C4-2B (cell line): ENCODE measurements around the gene NEB.

Experiments
- H3K27ac ChIP-seq: fragments of 450-650 bp; 2 replicates; pipeline ENCODE4 v1.5.1; 2017
- CTCF ChIP-seq: fragments of 450-650 bp; conservative IDR thresholded peaks from 2 replicates; pipeline ENCODE4 v1.5.1; 2017; ENCODE audit warnings: mild to moderate bottlenecking
- ZFX ChIP-seq: fragments of 450-650 bp; IDR thresholded peaks from 2 replicates; pipeline ENCODE4 v1.6.1; 2017

Gene NEB

GRCh38 chr2:151729415-151729811 is 4.9 kb downstream of the NEB start:
- no peak overlapping the region for H3K27ac ChIP-seq
- TF ChIP-seq ZFX (no peak), CTCF (no peak)

GRCh38 chr2:151728804-151729414 is 5.4 kb downstream of the NEB start:
- no peak overlapping the region for H3K27ac ChIP-seq
- no peak for TF ChIP-seq CTCF
- TF ChIP-seq ZFX, result no peak

- H3K27ac ChIP-seq, result no peak overlapping the region; the same call in 1 of the 2 replicates
- TF ChIP-seq CTCF, result no peak
- no peak for TF ChIP-seq ZFX
These were observed 6.4 kb downstream of the NEB start for GRCh38 chr2:151727593-151728552.

- TF ChIP-seq CTCF (no peak), ZFX (no peak)
- no peak overlapping the region for H3K27ac ChIP-seq
These were observed 13.1 kb downstream of the NEB start for GRCh38 chr2:151721161-151721560.

- H3K27ac ChIP-seq, result no peak overlapping the region
- no peak for TF ChIP-seq CTCF
- TF ChIP-seq ZFX, result no peak
These were observed 13.8 kb downstream of the NEB start for GRCh38 chr2:151720521-151720920.

- no peak overlapping the region for H3K27ac ChIP-seq
- TF ChIP-seq ZFX, result no peak
- TF ChIP-seq CTCF, result no peak
These were observed 15.5 kb downstream of the NEB start for GRCh38 chr2:151718796-151719195.

GRCh38 chr2:151718247-151718646 is 16.0 kb downstream of the NEB start:
- H3K27ac ChIP-seq, result no peak overlapping the region
- TF ChIP-seq ZFX (no peak), CTCF (no peak)
